HepG2 (cell line): ENCODE results near the gene PANK4.

Experiments
- CTCF ChIP-seq: sonication (generic); formaldehyde crosslinking; IDR thresholded peaks from 2 replicates; pipeline ENCODE4 v1.5.0; 2020; ENCODE audit warnings: mild to moderate bottlenecking, missing genetic modification reagents, moderate library complexity
- FOXJ3 ChIP-seq: sonication (generic); formaldehyde crosslinking; IDR thresholded peaks from 2 replicates; pipeline ENCODE4 v1.4.0; 2020; ENCODE audit warnings: missing genetic modification reagents, mild to moderate bottlenecking, borderline replicate concordance
- GTF3A ChIP-seq: sonication (generic); formaldehyde crosslinking; conservative IDR thresholded peaks from 2 replicates; pipeline ENCODE4 v1.4.0; 2020; ENCODE audit warnings: mild to moderate bottlenecking, missing genetic modification reagents
- HIC2 ChIP-seq: sonication (generic); formaldehyde crosslinking; IDR thresholded peaks from 2 replicates; pipeline ENCODE4 v1.9.0; 2022; ENCODE audit warnings: low read depth, missing genetic modification reagents
- HNRNPK ChIP-seq: fragments of 200-400 bp; formaldehyde crosslinking; IDR thresholded peaks from 2 replicates; pipeline ENCODE4 v1.6.1; 2018; ENCODE audit warnings: low read length, low read depth, moderate library complexity, mild to moderate bottlenecking; ENCODE audit not compliant: poor library complexity, severe bottlenecking
- NCOA5 ChIP-seq: sonication (generic); formaldehyde crosslinking; IDR thresholded peaks from 2 replicates; pipeline ENCODE4 v1.4.0; 2020; ENCODE audit warnings: missing genetic modification reagents
- NFIC ChIP-seq: IDR thresholded peaks from 2 replicates; pipeline ENCODE4 v1.6.1; 2012; ENCODE audit warnings: mild to moderate bottlenecking, low read length, inconsistent platforms
- PCBP1 ChIP-seq: fragments of 200-400 bp; formaldehyde crosslinking; IDR thresholded peaks from 2 replicates; pipeline ENCODE4 v1.6.1; 2017; ENCODE audit warnings: mild to moderate bottlenecking, low read depth, low read length, borderline replicate concordance
- TEAD2 ChIP-seq: sonication (generic); formaldehyde crosslinking; IDR thresholded peaks from 2 replicates; pipeline ENCODE4 v1.9.0; 2021; ENCODE audit warnings: missing genetic modification reagents
- ZKSCAN8 ChIP-seq: IDR thresholded peaks from 2 replicates; pipeline ENCODE4 v1.6.1; 2016; ENCODE audit warnings: borderline replicate concordance, missing genetic modification reagents, missing compliant biosample characterization
- ZNF3 ChIP-seq: IDR thresholded peaks from 2 replicates; pipeline ENCODE4 v1.7.0; 2017; ENCODE audit warnings: inconsistent platforms

- no peak for TF ChIP-seq CTCF (CRISPR knock-in tag)
- no peak for TF ChIP-seq ZNF3 (CRISPR knock-in tag)
- TF ChIP-seq NCOA5 (CRISPR knock-in tag) = no peak
- no peak for TF ChIP-seq HNRNPK
- TF ChIP-seq TEAD2 (CRISPR knock-in tag) = no peak
- no peak for TF ChIP-seq GTF3A (CRISPR knock-in tag)
- TF ChIP-seq FOXJ3 (CRISPR knock-in tag) = no peak
- TF ChIP-seq NFIC = no peak
- TF ChIP-seq ZKSCAN8 (CRISPR knock-in tag) = no peak
- TF ChIP-seq HIC2 = no peak
- no peak for TF ChIP-seq PCBP1
Observed at GRCh38 chr1:2516946-2517345, 9.4 kb downstream of the PANK4 start.
